Left lung (tissue), 10 donors: ENCODE results near the gene MRPS18A. TPM values are rescaled to one million over a fixed set of nuclear protein-coding genes. Genes with fewer than 3 reads are reported as not detected.

ENCODE experiments used
- ATAC-seq: fragments of 200-7000 bp; cut with Tn5 transposase; one replicate; pipeline ENCODE4 v1.9.1; 2020; ENCODE audit warnings: moderate library complexity
- DNase-seq, 4 donors: peaks; one replicate each; pipeline ENCODE4 v3.0.0-alpha.2; 2013 to 2020
- H3K27ac ChIP-seq, 2 donors: fragments of 200-600 bp; sonication (generic) in 1 of 2; one replicate each; pipeline versions ENCODE4 v1.5.0 to v1.8.0; 2020 to 2021
- H3K27me3 ChIP-seq, 2 donors: fragments of 200-600 bp; sonication (generic) in 1 of 2; one replicate each; pipeline versions ENCODE4 v1.5.0 to v1.8.0; 2020 to 2021
- H3K36me3 ChIP-seq, 2 donors: fragments of 200-600 bp; sonication (generic) in 1 of 2; one replicate each; pipeline versions ENCODE4 v1.5.0 to v1.8.0; 2020 to 2021
- H3K4me1 ChIP-seq, 2 donors: fragments of 200-600 bp; one replicate each; pipeline ENCODE4 v1.8.0; 2021
- H3K4me3 ChIP-seq, 2 donors: fragments of 200-600 bp; sonication (generic) in 1 of 2; one replicate each; pipeline versions ENCODE4 v1.5.0 to v1.8.0; 2020 to 2021; ENCODE audit warnings: mild to moderate bottlenecking in 1 of 2
- H3K9me3 ChIP-seq, 2 donors: fragments of 200-600 bp; sonication (generic) in 1 of 2; one replicate each; pipeline versions ENCODE4 v1.5.0 to v1.8.0; 2020 to 2021
- intact Hi-C, 2 donors: fragments of 100-400 bp; cut with DNase I; formaldehyde crosslinking; loops; one replicate each; pipeline versions ENCODE4 v1.11.2 to v1.14.2; 2022
- polyA plus RNA-seq, 6 donors: library from polyadenylated mRNA; unstranded; fragments of 120-200 nt; gene quantifications; one replicate each; pipeline ENCODE4 v1.2.1, GENCODE V29; 2013; ENCODE audit not compliant: insufficient read length in 6 of 6
- total RNA-seq, 2 donors: library from RNA; stranded (reverse); fragmentation: NEBNext Ultra II Directional; extraction: Animal tissue kit (Norgen Biotek cat#: 25700); gene quantifications; one replicate each; pipeline ENCODE4 v1.2.1, GENCODE V29; 2021
- TF ChIP-seq, protein P1 (sequence below), 2 donors: fragments of 200-600 bp; sonication (generic) in 1 of 2; IDR thresholded peaks; one replicate each; pipeline versions ENCODE4 v1.5.0 to v1.8.0; 2021; ENCODE audit warnings: antibody characterized with exemption in 2 of 2
- donor health status: DM: no; HTN: yes; CAD: no.
- donor health status: DM: no; HTN: no; CAD: no.

The MRPS18A gene
- total and polyA plus RNA-seq, 8 donors, result 27.0 to 45.0 (median 38.0) TPM

DNA sequence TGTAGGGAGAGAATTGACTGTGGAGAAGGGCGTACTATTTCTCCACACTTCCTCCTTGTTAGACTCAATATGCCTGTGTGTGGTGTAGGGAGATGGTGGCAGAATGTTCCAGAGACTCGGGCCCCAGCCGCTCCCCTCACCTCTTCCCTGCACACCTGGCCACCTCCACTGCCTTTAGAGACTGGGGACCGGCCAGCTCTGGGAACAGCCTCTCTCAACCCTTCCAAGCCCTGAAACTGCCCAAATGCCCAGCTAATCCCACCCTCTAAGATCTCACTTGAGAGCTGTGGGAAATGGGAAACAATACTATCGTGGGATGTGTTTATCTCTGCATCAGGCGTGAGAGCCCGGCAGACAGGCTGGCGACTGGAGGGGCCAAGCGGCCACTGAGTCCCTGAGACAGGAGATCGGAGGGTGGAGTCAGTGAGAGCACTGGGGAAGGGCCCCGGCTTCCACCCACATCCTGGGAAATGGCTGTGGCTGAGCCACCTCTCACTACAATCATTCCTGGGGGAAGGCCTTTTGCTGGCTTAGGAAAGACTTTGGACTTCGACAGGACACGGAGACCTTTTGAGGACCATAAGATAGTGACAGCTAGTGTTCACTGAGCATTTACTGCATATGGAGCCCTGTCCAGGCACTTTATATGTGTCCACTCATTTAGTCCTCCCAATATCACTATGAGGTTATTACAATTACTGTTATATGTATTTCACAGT is 31.0 kb upstream of the MRPS18A start:
- no peaks in the 10 kb centered on the region for H3K9me3 ChIP-seq
- peaks cover 0 to 15% of the 10 kb centered on the region in 2 donors for H3K4me1 ChIP-seq
- ATAC-seq (no peak), DNase-seq (no peak)
- no peak overlapping the region for H3K4me3 ChIP-seq
- no peaks in the 10 kb centered on the region for H3K36me3 ChIP-seq
- no peak overlapping the region for H3K27ac ChIP-seq
- H3K27me3 ChIP-seq, result peaks cover 0 to 29% of the 10 kb centered on the region in 2 donors
- TF ChIP-seq, protein P1, sequence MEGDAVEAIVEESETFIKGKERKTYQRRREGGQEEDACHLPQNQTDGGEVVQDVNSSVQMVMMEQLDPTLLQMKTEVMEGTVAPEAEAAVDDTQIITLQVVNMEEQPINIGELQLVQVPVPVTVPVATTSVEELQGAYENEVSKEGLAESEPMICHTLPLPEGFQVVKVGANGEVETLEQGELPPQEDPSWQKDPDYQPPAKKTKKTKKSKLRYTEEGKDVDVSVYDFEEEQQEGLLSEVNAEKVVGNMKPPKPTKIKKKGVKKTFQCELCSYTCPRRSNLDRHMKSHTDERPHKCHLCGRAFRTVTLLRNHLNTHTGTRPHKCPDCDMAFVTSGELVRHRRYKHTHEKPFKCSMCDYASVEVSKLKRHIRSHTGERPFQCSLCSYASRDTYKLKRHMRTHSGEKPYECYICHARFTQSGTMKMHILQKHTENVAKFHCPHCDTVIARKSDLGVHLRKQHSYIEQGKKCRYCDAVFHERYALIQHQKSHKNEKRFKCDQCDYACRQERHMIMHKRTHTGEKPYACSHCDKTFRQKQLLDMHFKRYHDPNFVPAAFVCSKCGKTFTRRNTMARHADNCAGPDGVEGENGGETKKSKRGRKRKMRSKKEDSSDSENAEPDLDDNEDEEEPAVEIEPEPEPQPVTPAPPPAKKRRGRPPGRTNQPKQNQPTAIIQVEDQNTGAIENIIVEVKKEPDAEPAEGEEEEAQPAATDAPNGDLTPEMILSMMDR (IDR thresholded peaks at IDR 0.05), result no peak
- intact Hi-C loops, result no loop called here

DNA sequence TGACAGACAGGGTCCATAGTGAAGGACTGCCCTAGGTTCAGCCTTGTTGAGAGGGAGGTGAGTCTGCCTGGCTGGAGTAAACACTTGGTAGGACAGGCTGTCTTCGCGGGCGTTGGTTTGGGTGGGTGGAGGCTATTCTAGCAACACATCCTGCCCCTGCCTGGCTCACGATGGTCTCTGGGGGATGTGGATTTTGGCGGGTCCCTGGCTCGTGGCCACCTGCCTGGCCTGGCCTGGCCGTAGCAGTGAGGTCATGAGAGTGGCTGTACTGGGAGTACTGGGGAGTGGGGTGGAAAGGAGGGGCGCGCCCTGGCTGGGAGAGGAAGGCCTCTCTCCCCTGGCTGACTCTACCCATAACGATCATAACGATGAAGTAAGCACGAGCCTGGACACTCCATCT is 30.2 kb upstream of the MRPS18A start:
- ATAC-seq (no peak), DNase-seq (no peak)
- Histone ChIP-seq H3K4me1 (peaks cover 0 to 10% of the 10 kb centered on the region in 2 donors), H3K36me3 (no peaks in the 10 kb centered on the region), H3K27ac (no peak overlapping the region), H3K9me3 (no peaks in the 10 kb centered on the region), H3K27me3 (peaks cover 0 to 29% of the 10 kb centered on the region in 2 donors), H3K4me3 (no peak overlapping the region)
- intact Hi-C loops, result no loop called here
- TF ChIP-seq, protein P1 (IDR thresholded peaks at IDR 0.05), result no peak

DNA sequence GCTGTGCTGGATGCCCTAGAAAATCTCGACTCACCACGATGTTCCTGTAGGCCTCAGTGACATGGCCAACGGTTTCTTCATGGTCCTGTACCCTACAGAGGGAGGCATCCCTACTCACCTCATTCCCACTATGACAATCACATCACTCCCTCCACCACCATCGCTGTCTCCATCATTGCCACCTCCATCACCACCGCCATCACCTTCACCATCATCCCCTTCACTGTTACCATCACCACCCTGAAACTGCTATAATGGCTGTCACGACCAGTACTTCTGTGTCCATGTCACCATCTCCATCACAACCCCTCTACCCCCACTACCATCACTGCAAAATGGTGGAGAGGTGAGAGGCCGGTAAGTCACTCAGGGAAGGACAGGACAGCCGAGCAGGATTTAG is 29.8 kb upstream of the MRPS18A start:
- peaks cover 0 to 10% of the 10 kb centered on the region in 2 donors for H3K4me1 ChIP-seq
- intact Hi-C loops, result no loop called here
- H3K27ac ChIP-seq, result no peak overlapping the region

DNA sequence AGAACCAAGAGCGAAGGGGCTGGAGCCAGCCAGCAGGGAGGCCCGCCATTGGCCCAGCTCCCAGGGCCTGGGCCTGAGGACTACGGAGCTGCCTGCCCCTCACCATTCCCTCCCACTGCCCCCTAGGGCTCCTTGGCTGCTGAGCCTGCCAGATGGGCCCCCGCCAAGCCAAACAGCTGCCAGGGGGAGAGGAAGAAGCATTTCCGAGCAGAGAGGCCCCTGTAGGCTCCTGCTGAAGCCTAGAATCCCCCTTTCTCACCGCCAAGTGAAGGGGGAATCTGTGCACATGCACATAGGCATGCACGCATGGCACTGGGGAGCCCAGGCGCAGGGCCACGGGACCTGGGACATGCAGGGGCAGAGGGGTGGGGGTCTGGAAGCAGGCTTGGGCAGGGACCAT is 28.5 kb upstream of the MRPS18A start:
- H3K27me3 ChIP-seq, result peaks cover 0 to 18% of the 10 kb centered on the region in 2 donors
- peak in 2 of 4 donors; percentile 90 to 95 for DNase-seq
- H3K27ac ChIP-seq, result no peak overlapping the region
- ATAC-seq, result peak; percentile 14
- no peaks in the 10 kb centered on the region for H3K36me3 ChIP-seq
- H3K4me3 ChIP-seq, result no peak overlapping the region
- no peaks in the 10 kb centered on the region for H3K9me3 ChIP-seq
- H3K4me1 ChIP-seq, result peaks cover 0 to 10% of the 10 kb centered on the region in 2 donors
- intact Hi-C loops, result no loop called here
- TF ChIP-seq, protein P1 (IDR thresholded peaks at IDR 0.05), result no peak

More for the DNA sequence above, 29.8 kb upstream of the MRPS18A start:
- H3K4me3 ChIP-seq, result no peak overlapping the region
- DNase-seq (no peak), ATAC-seq (no peak)
- H3K36me3 ChIP-seq, result no peaks in the 10 kb centered on the region
- peaks cover 0 to 29% of the 10 kb centered on the region in 2 donors for H3K27me3 ChIP-seq
- no peaks in the 10 kb centered on the region for H3K9me3 ChIP-seq
- TF ChIP-seq, protein P1 (IDR thresholded peaks at IDR 0.05), result no peak

DNA sequence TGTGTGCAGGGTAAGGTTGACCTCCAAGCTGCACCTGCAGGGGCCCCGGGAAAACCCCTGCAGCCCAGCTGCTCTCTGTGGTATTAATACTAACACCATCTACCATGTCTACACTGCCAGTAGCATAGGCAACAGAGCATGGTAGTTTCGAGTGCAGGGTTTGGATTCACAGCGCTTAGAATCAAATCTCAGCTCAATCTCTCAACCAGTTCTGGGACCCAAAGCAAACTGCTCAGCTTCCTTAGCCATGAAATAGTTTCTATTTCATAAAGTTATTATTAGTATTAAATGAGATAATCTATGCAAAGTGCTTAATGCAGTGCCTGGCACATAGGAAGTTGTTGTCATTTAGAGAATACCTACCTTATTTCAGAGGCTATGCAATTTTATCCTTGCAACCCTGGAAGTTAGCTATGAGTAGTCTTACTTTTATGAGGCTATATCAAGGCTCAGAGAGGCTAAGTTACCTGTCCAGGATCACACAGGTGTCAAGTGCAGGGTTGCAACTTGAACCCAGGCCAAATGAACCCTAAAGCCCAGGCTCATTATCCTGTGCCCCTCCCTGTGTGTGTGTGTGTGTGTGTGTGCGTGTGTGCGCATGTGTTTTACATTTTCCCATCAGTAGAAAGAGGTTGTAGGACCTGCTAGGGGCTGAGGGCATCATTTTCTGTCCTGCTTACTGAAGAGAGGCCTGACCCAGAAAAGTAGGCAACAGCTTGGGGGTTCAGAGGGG is 27.6 kb upstream of the MRPS18A start:
- Histone ChIP-seq H3K9me3 (no peaks in the 10 kb centered on the region), H3K36me3 (no peaks in the 10 kb centered on the region), H3K4me1 (peaks cover 0 to 10% of the 10 kb centered on the region in 2 donors), H3K27ac (no peak overlapping the region), H3K27me3 (peaks cover 0 to 18% of the 10 kb centered on the region in 2 donors), H3K4me3 (no peak overlapping the region)
- intact Hi-C loops, result no loop called here
- no peak for DNase-seq
- ATAC-seq, result no peak
- TF ChIP-seq, protein P1 (IDR thresholded peaks at IDR 0.05), result no peak
